Measurements from ENCODE around the gene EBP. TPM values are rescaled to one million over a fixed set of nuclear protein-coding genes. Genes with fewer than 3 reads are reported as not detected.

Gene EBP
- total and polyA plus RNA-seq, 9 of the 15 experiments (the other 6 are each of a cell fraction or from before 2014, with no cell fraction given) = 228 to 987 (median 274) TPM

GRCh38 chrX:48475774-48476577 lies 45.6 kb upstream of the EBP start, which contains the start of gene FTSJ1 (continued):
- no peak for TF ChIP-seq ATF4 (CRISPR knock-in tag; IDR thresholded peaks at IDR 0.05)
- no peak for TF ChIP-seq PRMT5 (CRISPR knock-in tag; IDR thresholded peaks at IDR 0.05)
- no peak for TF ChIP-seq FOXJ3 (CRISPR knock-in tag; IDR thresholded peaks at IDR 0.05)
- no peak for TF ChIP-seq IFI16 (CRISPR knock-in tag; IDR thresholded peaks at IDR 0.05)
- no peak for TF ChIP-seq PTRF (tag; IDR thresholded peaks at IDR 0.05)
- TF ChIP-seq KDM5B (IDR thresholded peaks at IDR 0.05; ENCODE audit: insufficient replicate concordance, low read depth, low read length) = peak; percentile 63
- TF ChIP-seq ZNF12 (CRISPR knock-in tag; IDR thresholded peaks at IDR 0.05) = no peak
- no peak for TF ChIP-seq ZKSCAN3 (CRISPR knock-in tag; IDR thresholded peaks at IDR 0.05)
- TF ChIP-seq SPI1 (IDR thresholded peaks at IDR 0.05; ENCODE audit: borderline replicate concordance, low read depth, low read length) = no peak
- peak; percentile 36 for TF ChIP-seq JUND (IDR thresholded peaks at IDR 0.05; ENCODE audit: borderline replicate concordance, low read depth, low read length)
- 0 out of 3 replicates have a peak, but pooled peaks have one; percentile 9 for TF ChIP-seq JUND (tag; IDR thresholded peaks at IDR 0.05; ENCODE audit: borderline replicate concordance, low read depth, low read length)
- TF ChIP-seq EHMT2 (IDR thresholded peaks at IDR 0.05) = no peak
- no peak for TF ChIP-seq MEF2D (tag; conservative IDR thresholded peaks at IDR 0.05; ENCODE audit: low read depth)
- no peak for TF ChIP-seq ZNF778 (CRISPR knock-in tag; IDR thresholded peaks at IDR 0.05)
- TF ChIP-seq ARID2 (IDR thresholded peaks at IDR 0.05) = 0 out of 2 replicates have a peak, but pooled peaks have one; percentile 20
- TF ChIP-seq MEF2A (IDR thresholded peaks at IDR 0.05; ENCODE audit: control insufficient read depth, low read depth, low read length) = no peak
- TF ChIP-seq NCOA4 (IDR thresholded peaks at IDR 0.05; ENCODE audit: partially characterized antibody) = no peak
- TF ChIP-seq SREBF1 (IDR thresholded peaks at IDR 0.05; ENCODE audit: borderline replicate concordance, low read depth, low read length) = peak; percentile 28; the same call in 1 of the 2 replicates
- TF ChIP-seq JUNB (CRISPR knock-in tag; conservative IDR thresholded peaks at IDR 0.05) = no peak
- TF ChIP-seq YBX1 (IDR thresholded peaks at IDR 0.05) = no peak
- no peak for TF ChIP-seq ZSCAN32 (CRISPR knock-in tag; IDR thresholded peaks at IDR 0.05)
- TF ChIP-seq EGR1 (conservative IDR thresholded peaks at IDR 0.05) = no peak; the same call in 1 of the 2 replicates
- no peak for TF ChIP-seq ZFP36 (IDR thresholded peaks at IDR 0.05; ENCODE audit: low read depth, low read length, partially characterized antibody)
- no peak for TF ChIP-seq PHTF2 (CRISPR knock-in tag; IDR thresholded peaks at IDR 0.05)
- no peak for TF ChIP-seq XRCC3 (IDR thresholded peaks at IDR 0.05)
- no peak for TF ChIP-seq SP1 (CRISPR knock-in tag; IDR thresholded peaks at IDR 0.05)
- TF ChIP-seq KDM4B (IDR thresholded peaks at IDR 0.05; ENCODE audit: borderline replicate concordance in 2 of 2, low read depth in 1 of 2) = no peak
- TF ChIP-seq ZNF583 (CRISPR knock-in tag; IDR thresholded peaks at IDR 0.05) = no peak
- TF ChIP-seq ATF1 (CRISPR knock-in tag; IDR thresholded peaks at IDR 0.05) = peak; percentile 74; the same call in 1 of the 2 replicates
- peak; percentile 98 for TF ChIP-seq ATF1 (tag; IDR thresholded peaks at IDR 0.05)
- TF ChIP-seq SREBF2 (CRISPR knock-in tag; IDR thresholded peaks at IDR 0.05) = no peak
- no peak for TF ChIP-seq ZNF311 (CRISPR knock-in tag; IDR thresholded peaks at IDR 0.05)
